ENCODE measurements around the gene NIM1K.
"Not testable (repeated sequence)": the region's sequence is repeated elsewhere in the genome, so short reads cannot be mapped to it uniquely, and the experiment has no call there.

NIM1K gene

DNA sequence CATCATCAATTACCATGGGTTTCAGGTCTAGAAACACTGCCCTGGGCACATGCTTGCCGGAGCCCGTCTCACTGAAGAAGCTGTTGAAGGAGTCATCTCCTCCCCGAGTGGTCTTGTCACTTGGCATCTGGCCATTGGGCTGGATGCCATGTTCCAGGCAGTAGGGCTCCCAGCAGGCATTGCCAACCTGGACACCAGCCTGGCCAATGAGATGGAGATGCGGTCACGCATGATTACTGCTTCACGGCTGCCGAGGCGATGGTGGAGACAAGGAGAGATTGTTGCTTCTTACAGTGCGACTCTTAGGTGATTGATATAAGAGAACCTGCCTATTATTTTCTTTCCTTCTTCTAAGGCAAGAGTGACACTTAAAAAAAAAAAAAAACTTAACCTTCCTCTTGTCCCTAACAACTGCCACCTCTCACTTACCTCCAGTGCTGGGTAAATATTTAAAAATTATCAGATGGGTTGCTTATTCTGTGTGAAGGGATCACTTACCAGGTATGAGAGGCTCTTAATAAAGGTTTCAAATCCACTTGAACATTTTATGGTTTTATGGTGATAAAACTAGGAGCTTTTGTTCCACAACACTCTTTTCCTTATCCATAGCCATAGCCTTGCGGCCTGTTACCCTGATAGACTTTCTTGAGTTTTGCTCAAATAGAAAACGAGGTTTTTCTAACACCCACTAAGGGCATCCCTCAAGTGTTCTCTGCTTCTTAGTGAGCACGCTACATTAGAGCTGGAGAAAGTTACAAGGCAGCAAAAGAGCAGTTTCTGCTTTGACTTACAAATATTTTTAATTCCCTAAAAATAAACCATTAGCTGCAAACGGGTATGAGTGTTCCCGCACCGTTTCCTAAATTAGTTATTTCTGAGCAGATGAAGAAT, 41.2 kb downstream of the NIM1K start:
- no peak for DNase-seq

DNA sequence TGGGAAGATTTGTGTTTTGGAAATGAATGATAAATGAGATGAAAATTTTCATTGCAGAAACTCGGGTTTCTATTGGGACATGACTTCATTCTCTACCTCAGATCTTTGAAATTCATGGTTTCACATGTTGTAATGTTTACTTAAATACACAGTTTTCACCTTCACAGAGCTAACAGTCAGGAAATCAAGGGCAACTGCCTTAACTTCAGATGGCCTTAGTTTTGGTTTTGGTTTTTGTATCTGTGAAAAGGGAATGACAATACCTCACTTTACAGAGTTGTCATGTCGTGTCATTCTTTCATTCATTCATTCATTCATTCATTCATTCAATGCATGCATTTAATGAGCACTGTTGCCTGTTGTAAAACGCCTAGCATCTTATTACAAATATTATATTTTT, 41.9 kb downstream of the NIM1K start:
- no peak for DNase-seq

DNA sequence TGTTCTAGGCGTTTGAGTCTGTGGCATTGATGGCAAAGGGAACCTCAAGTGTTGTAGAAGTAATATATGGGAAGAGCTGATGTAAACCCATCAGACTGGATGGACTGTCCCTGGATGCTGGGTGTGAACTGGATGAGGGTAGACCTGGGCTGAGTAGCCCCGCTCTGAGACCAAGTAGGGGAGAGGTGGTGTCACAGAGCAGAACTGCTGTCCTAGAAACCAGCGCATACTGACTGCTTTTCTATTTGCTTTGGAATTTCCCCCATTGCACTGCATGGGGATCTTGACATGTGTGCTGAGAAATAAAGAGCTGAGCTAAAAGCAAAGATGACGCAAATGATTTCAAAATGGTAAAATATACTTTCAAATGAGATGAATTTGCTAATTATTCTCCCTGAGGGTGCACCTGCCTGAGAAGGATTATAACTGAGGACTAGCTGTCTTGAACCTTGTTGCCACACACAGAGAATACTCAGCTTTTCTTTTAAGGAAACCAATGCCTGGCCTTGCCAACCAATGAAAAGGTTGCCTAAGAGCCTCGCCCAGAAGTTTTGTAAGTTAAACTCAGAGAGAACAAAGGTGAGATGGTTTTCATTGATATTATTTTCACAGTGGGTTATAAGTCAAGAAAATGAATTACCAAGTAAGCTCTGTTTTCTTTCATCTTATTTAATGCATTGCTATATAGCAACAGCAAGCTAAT, 44.8 kb downstream of the NIM1K start:
- no peak for DNase-seq

DNA sequence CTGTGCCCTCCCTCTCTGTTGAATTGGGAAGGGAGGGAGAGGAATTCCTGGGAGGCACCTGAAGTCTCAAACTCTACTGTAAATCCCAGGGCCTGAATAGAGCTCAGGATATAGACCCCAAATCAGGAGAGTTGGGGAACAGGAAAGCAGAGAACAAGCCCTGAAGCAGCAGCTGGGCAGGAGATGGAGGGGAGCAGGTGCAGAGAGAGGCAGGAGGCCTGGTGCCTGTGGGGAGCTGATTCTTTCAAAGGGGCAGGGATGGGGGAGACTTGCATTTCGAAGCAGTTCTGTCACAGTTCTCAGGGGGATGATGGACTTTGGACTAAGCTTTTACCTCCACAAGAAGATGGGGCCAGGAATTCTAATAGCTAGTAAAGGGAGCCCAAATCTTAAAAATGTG, 50.2 kb downstream of the NIM1K start:
- no peak for DNase-seq

GRCh38 chr5:43243270-43243669, 51.2 kb downstream of the NIM1K start:
- DNase-seq, result no peak

DNA sequence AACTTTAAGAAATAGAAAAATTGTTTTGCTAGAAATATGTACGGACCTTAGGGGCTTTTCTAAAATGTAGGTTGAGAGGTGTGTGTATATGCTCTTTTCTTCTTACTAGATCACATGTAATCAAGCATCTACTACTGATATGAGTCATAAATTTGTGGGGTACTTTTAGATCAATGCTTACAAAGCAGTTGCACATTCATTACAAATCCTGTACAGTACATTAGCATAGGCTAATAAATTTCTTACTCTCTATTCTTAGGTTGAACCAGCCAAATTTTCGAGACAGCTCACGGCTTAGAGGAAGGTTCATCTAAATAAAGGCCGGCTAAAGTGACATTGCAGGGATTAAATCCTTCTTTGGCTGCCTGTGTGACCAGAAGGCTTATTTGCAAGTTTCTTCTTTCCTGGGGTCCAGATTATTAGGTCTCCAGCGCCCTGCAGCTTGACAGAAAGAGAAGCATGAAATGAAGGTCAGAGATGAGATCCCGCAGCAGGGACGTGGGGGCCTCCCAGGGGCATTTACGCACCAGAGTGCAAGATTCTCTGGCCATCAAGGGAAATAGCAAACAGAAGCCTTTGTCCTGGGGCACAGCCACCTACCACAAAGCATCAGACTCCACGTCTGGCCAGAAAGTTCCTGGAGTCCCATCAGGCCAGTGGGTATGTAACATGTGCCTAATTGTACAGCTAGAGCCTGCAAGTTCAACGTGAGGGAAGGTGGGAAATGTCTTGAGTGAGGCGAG, 53.0 kb downstream of the NIM1K start:
- DNase-seq, result no peak

DNA sequence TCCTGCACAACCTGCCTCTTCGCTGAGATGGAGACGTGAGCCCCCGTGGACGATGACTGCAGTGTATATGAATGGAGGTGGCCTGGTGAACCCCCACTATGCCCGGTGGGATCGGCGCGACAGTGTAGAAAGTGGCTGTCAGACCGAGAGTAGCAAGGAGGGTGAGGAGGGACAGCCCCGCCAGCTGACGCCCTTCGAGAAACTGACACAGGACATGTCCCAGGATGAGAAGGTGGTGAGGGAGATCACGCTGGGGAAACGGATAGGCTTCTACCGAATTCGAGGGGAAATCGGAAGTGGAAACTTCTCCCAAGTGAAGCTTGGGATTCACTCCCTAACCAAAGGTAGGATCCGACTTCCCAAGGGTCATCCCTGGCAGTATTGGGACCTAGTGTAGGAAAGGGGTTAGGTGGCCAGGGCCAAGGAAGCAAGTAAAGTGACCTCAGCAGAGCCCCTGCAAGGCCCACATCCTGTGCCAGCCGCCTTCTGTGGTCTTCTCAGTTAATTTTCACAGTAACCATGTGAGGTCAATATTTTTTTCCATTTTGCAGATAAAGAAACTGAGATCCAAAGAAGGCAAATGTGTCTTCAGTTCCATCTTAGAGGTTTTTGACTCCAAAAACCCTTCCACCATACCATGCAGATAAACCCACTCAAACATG, 53.8 kb downstream of the NIM1K start:
- no peak for DNase-seq

DNA sequence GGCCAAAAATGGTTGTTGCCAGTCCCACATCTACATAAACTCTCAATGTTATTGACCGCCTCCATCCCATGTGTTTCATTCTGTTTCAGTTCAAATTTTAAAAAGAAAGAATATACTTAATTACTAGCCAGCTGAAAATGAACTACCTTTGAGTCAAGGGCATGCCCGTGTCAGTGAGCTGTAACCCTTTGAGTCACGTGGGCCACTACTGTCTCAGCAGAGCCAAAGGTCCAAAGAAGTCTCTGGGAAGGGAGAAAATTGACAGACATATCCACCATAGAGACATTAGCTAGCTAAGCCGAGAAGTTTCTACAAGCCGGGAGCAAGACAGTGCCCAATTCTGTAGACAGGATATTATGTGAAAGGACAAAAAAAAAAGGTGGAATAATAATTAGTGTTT, 59.7 kb downstream of the NIM1K start:
- DNase-seq, result no peak

- no peak for DNase-seq
Measured at GRCh38 chr5:43255704-43256103, 63.7 kb downstream of the NIM1K start.

GRCh38 chr5:43256261-43256966, 64.4 kb downstream of the NIM1K start:
- DNase-seq, result no peak

GRCh38 chr5:43258116-43258515, 66.1 kb downstream of the NIM1K start:
- no peak for DNase-seq

DNA sequence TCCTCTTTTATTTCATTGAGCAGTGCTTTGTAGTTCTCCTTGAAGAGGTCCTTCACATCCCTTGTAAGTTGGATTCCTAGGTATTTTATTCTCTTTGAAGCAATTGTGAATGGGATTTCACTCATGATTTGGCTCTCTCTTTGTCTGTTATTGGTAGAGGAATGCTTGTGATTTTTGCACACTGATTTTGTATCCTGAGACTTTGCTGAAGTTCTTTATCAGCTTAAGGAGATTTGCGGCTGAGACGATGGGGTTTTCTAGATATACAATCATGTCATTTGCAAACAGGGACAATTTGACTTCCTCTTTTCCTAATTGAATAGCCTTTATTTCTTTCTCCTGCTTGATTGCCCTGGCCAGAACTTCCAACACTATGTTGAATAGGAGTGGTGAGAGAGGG, 70.2 kb downstream of the NIM1K start:
- not testable (repeated sequence) for DNase-seq

- DNase-seq, result no peak
Measured at GRCh38 chr5:43268188-43268820, 76.3 kb downstream of the NIM1K start.

GRCh38 chr5:43270645-43271044, 78.6 kb downstream of the NIM1K start:
- DNase-seq, result no peak

- DNase-seq, result no peak
Measured at GRCh38 chr5:43273552-43273951, 81.5 kb downstream of the NIM1K start.

DNA sequence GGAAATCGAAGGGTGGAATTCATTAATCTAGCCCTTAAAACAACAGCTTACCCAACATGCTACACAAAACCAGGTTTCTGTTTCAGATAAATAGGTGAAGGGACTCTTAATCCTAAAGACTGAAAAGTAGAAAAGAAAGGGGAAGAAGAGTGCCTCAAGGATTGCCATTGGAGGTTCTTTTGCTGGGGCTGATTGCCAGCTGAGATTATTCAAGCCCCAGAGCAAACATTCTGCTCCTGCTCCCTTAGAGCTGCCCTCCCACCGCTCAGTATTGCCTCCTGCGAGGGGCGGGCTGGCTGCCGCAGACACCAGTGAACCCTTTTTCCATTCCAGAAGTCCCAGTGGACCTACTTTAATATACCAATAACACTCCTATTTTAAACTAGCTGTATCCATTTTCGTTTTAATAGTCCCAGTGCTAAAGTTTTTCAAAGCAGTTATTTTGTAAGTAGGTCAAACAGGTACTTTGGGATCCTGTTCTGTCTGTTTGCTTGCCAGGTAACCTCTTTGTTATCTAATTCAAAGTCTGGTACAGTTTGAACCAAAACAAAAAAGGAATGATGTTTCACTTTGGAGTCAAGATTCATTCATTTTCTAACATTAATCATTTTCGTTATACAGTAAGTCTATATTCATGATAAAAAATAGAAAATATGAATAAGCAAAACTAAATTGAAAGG, 82.5 kb downstream of the NIM1K start:
- no peak for DNase-seq

DNA sequence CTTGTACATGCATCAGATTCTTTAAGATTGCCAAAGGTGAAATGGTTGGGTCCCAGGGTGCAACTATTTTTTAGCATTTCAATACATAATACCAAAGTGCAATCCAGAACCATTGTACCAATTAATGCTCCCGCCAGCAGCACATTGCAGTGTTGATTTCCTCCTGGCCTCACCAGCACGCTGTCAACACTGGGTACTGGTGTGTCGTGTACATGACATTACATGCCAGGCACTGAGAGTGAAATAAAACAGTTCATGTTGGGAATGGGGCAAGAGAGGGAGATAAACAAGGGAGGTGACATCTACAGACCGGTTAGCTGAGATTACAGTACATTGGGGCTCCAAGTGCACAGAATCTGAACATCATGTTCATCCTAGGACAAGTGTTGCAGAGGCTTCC, 83.4 kb downstream of the NIM1K start:
- no peak for DNase-seq

DNA sequence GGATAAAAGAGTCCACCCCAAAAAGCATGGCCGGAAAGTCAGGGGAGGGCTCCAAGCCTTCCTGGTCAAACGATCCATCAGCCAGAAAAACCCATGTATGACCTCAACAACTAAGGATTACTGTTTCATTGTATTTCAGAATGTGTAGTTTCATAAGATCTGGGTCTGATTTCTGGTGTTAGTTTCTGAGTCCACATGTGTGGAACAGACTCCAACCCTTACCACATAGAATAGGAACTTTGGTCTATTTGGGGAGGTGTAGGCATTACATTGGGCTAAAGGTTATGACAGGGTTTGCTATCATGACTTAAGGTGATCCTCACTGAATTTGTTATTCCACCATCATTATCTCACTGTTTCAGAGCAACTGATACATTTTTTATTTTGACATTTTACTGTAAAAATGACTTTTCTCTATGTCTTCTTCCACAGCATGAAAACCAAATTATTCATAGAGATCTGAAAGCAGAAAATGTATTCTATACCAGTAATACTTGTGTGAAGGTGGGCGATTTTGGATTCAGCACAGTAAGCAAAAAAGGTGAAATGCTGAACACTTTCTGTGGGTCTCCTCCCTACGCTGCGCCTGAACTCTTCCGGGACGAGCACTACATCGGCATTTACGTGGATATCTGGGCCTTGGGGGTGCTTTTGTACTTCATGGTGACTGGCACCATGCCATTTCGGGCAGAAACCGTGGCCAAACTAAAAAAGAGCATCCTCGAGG, 87.7 kb downstream of the NIM1K start:
- no peak for DNase-seq

DNA sequence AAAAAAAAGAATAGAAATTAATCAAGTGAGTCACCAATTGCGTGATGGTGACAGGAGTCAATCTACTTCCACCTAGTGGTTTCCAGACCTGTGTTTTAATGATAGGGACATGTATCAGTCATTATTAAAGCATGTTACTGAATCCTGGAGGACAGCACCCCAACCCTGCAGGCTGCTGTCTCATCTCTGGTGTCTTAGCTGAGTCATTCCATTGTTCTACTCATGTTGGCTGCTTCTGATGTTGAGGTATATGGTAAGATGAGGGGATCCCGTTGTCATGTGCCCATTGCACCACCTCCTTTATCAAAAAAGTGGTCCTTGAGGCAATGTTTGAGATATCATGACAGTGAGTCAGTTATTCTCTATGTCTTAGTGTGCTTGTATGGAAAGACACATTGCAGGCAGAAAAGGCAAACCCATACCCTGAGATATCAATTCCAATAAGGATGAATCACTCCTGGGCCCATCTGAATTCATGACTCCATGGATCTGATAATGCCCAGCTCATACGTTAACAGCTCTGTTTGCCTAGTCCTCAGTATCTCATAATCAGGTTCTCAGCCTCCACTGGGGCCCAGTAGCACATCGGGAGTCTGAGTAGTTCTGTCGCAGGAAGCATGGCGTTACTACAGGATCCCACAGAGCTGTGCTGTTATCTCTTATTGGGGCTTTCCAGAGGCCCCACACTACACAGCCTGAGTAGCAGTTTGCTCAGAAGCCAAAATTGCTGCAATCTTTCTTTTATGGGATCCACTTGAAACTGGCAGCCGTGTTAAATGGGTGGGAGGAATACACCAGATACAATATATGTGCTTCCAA, 90.0 kb downstream of the NIM1K start:
- DNase-seq, result no peak

DNA sequence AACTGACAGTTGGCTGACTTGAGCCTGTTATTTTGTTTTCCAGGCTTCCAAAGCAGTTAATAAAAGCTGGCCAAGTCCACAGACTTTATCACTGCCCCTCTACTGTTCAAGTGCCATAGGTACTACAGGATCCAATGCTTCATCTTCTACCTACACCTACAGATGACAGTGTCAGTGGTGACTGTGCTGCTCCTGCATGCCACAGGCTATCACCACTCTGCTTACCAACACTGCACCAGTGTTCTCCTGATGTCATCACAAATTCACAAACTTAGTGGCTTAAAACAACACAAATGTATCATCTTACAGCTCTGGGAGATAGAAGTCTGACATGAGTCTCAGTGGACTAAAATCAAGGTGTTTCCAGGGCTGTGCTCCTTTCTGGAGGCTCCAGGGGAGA, 94.6 kb downstream of the NIM1K start:
- no peak for DNase-seq

Data from SHP77 treated with DMSO at 0.1 percent for 48 hours (cell line).